A549 (cell line): ENCODE data around the gene DMXL2. TPM values are rescaled to one million over a fixed set of nuclear protein-coding genes. Genes with fewer than 3 reads are reported as not detected.
"Not testable (repeated sequence)": the region's sequence is repeated elsewhere in the genome, so short reads cannot be mapped to it uniquely, and the experiment has no call there.

ENCODE experiments used
- ATAC-seq, 2 experiments: fragments of 200-7000 bp in 1 of 2; fragments of >200 bp in 1 of 2; cut with Nextera tagmentation in 1 of 2; cut with Tn5 transposase in 1 of 2; 3 replicates each; pipeline versions ENCODE4 v1.8.0 to v1.9.1; 2018 to 2020; ENCODE audit warnings: mild to moderate bottlenecking in 1 of 2, moderate library complexity in 1 of 2
- CTCF ChIA-PET: fragments of 300-600 bp; sonication (Branson Sonifier 250); formaldehyde crosslinking; extraction: SDS; loops from one replicate; lab custom pipeline; 2021; ENCODE audit warnings: antibody characterized with exemption, inconsistent platforms; lab: Yijun Ruan, JAX
- POLR2A ChIA-PET: fragments of 350-600 bp; formaldehyde crosslinking; extraction: SDS; loops from one replicate; lab custom pipeline; 2021; ENCODE audit warnings: antibody characterized with exemption, inconsistent platforms; lab: Yijun Ruan, JAX
- DNase-seq, 2 experiments: peaks; one replicate each; pipeline versions ENCODE4 v3.0.0 to v3.0.0-alpha.2; 2011 to 2016; ENCODE audit warnings: low read depth in 1 of 2, low spot score in 1 of 2
- FAIRE-seq: peaks from 2 replicates; lab custom pipeline; 2011; peaks lifted over from hg19 to GRCh38; lab: Jason Lieb, UNC
- H3K27ac ChIP-seq, 2 experiments: fragments of >200 bp; sonication (Bioruptor Twin); formaldehyde crosslinking; 3 replicates each; pipeline ENCODE4 v1.5.1; 2016 to 2017
- H3K4me1 ChIP-seq: fragments of >200 bp; sonication (Bioruptor Twin); formaldehyde crosslinking; 3 replicates; pipeline ENCODE4 v1.6.1; 2016
- H3K4me2 ChIP-seq: fragments of >200 bp; sonication (Bioruptor Twin); formaldehyde crosslinking; 3 replicates; pipeline ENCODE4 v1.6.1; 2016
- H3K4me3 ChIP-seq: fragments of >200 bp; sonication (Bioruptor Twin); formaldehyde crosslinking; 3 replicates; pipeline ENCODE4 v1.5.1; 2016
- H3K9me3 ChIP-seq: fragments of >200 bp; sonication (Bioruptor Twin); formaldehyde crosslinking; 3 replicates; pipeline ENCODE4 v1.6.1; 2016
- CBX2 ChIP-seq: fragments of 200-600 bp; sonication (generic); IDR thresholded peaks from 2 replicates; pipeline ENCODE4 v1.6.1; 2016; ENCODE audit warnings: low read depth, mild to moderate bottlenecking, borderline replicate concordance
- CEBPB ChIP-seq, 2 experiments: fragments of >200 bp in 1 of 2; sonication (Bioruptor Twin) in 1 of 2; formaldehyde crosslinking in 1 of 2; IDR thresholded peaks; 2 replicates each; pipeline ENCODE4 v1.6.1; 2012 to 2016
- CHD4 ChIP-seq: fragments of 200-600 bp; sonication (generic); IDR thresholded peaks from 2 replicates; pipeline ENCODE4 v1.6.1; 2016; ENCODE audit warnings: antibody characterized with exemption, mild to moderate bottlenecking, borderline replicate concordance
- E2F6 ChIP-seq: IDR thresholded peaks from 2 replicates; pipeline ENCODE4 v1.6.1; 2012; ENCODE audit warnings: low read depth, borderline replicate concordance
- EHF ChIP-seq: fragments of 250-450 bp; sonication (Bioruptor Pico); IDR thresholded peaks from 2 replicates; pipeline ENCODE4 v1.5.0; 2020; ENCODE audit warnings: mild to moderate bottlenecking
- EHMT2 ChIP-seq: fragments of 200-600 bp; sonication (generic); IDR thresholded peaks from 2 replicates; pipeline ENCODE4 v1.6.1; 2016; ENCODE audit warnings: antibody characterized with exemption, low read depth, mild to moderate bottlenecking, moderate library complexity
- ESRRA ChIP-seq: fragments of 150-350 bp; IDR thresholded peaks from 2 replicates; pipeline ENCODE4 v1.6.1; 2014; ENCODE audit warnings: mild to moderate bottlenecking, low read length, borderline replicate concordance
- FOSL2 ChIP-seq, 2 experiments: fragments of 450-650 bp in 1 of 2; fragments of >200 bp in 1 of 2; sonication (Bioruptor Twin) in 1 of 2; formaldehyde crosslinking; IDR thresholded peaks; 2 replicates each; pipeline versions ENCODE4 v1.5.0 to v1.6.1; 2016 to 2020; ENCODE audit warnings: mild to moderate bottlenecking in 1 of 2, moderate library complexity in 1 of 2
- GATA3 ChIP-seq: IDR thresholded peaks from 2 replicates; pipeline ENCODE4 v1.6.1; 2012; ENCODE audit warnings: borderline replicate concordance
- HDAC2 ChIP-seq: fragments of 200-600 bp; sonication (generic); IDR thresholded peaks from 2 replicates; pipeline ENCODE4 v1.6.1; 2016
- HES2 ChIP-seq: fragments of >200 bp; sonication (Bioruptor Twin); formaldehyde crosslinking; IDR thresholded peaks from 2 replicates; pipeline ENCODE4 v1.6.1; 2016
- HMGXB4 ChIP-seq: fragments of 250-450 bp; sonication (Bioruptor Pico); IDR thresholded peaks from 2 replicates; pipeline ENCODE4 v1.5.0; 2021; ENCODE audit warnings: mild to moderate bottlenecking, moderate library complexity, borderline replicate concordance
- HOXB5 ChIP-seq: fragments of 250-450 bp; sonication (Bioruptor Pico); IDR thresholded peaks from 2 replicates; pipeline ENCODE4 v1.5.0; 2020; ENCODE audit warnings: mild to moderate bottlenecking, moderate library complexity
- MAFK ChIP-seq: fragments of 450-650 bp; IDR thresholded peaks from 2 replicates; pipeline ENCODE4 v1.6.1; 2014; ENCODE audit not compliant: partially characterized antibody
- MAX ChIP-seq: IDR thresholded peaks from 2 replicates; pipeline ENCODE4 v1.6.1; 2012
- MAZ ChIP-seq: fragments of 150-350 bp; IDR thresholded peaks from 2 replicates; pipeline ENCODE4 v1.6.1; 2014; ENCODE audit warnings: antibody characterized with exemption, low read depth, low read length, borderline replicate concordance
- NPAS2 ChIP-seq: fragments of 250-450 bp; sonication (Bioruptor Pico); IDR thresholded peaks from 2 replicates; pipeline ENCODE4 v1.8.0; 2022; ENCODE audit warnings: mild to moderate bottlenecking, moderate library complexity, borderline replicate concordance
- PBX3 ChIP-seq: IDR thresholded peaks from 2 replicates; pipeline ENCODE4 v1.6.1; 2012
- POLR2AphosphoS2 ChIP-seq: conservative IDR thresholded peaks from 2 replicates; pipeline ENCODE4 v1.6.1; 2012; ENCODE audit warnings: low read length, improper control_type of control experiment, inconsistent platforms
- RCOR1 ChIP-seq: fragments of 150-350 bp; IDR thresholded peaks from 2 replicates; pipeline ENCODE4 v1.6.1; 2014; ENCODE audit warnings: antibody characterized with exemption, low read length, low read depth
- RNF2 ChIP-seq: fragments of 200-600 bp; sonication (generic); IDR thresholded peaks from 2 replicates; pipeline ENCODE4 v1.6.1; 2016; ENCODE audit warnings: low read depth, mild to moderate bottlenecking, antibody characterized with exemption, moderate library complexity, borderline replicate concordance
- TP53 ChIP-seq: fragments of 250-450 bp; sonication (Bioruptor Pico); IDR thresholded peaks from 2 replicates; pipeline ENCODE4 v1.5.0; 2021; ENCODE audit warnings: mild to moderate bottlenecking, moderate library complexity
- USF2 ChIP-seq: fragments of 450-650 bp; IDR thresholded peaks from 2 replicates; pipeline ENCODE4 v1.6.1; 2014; ENCODE audit warnings: antibody characterized with exemption
- ZNF302 ChIP-seq: fragments of 250-450 bp; sonication (Bioruptor Pico); IDR thresholded peaks from 2 replicates; pipeline ENCODE4 v1.9.0; 2021; ENCODE audit warnings: inconsistent platforms, mild to moderate bottlenecking, moderate library complexity
- WGBS: methylation state at CpG from one replicate; pipeline ENCODE4 v1.1.6; 2017; ENCODE audit errors: missing lambda C conversion rate; 5-methylcytosine and 5-hydroxymethylcytosine counted together
- polyA plus RNA-seq, 4 experiments: library from polyadenylated mRNA; depleted of rRNA in 3 of 4; stranded (reverse); fragments of >200 nt; fragmentation: RNase III in 1 of 4; extraction: RNeasy Plus Mini Kit Qiagen cat#74134 plus additional on column Dnase treatment in 1 of 4; gene quantifications; 2 replicates in 3 of 4; 3 replicates in 1 of 4; pipeline ENCODE4 v1.2.3, GENCODE V29; 2011 to 2017

Gene DMXL2
- polyA plus RNA-seq, 2 of the 4 experiments (the other 2 are of a cell fraction) = 25.6 to 50.9 TPM

- ATAC-seq (no peak), DNase-seq (no peak), FAIRE-seq (no peak)
- H3K4me3 ChIP-seq = no peak overlapping the region
- peaks cover 6% of the 10 kb centered on the region; the same call in 2 of the 3 replicates for H3K4me1 ChIP-seq
- POLR2A ChIA-PET = no interaction called here
- WGBS = 82% methylated on average over 3 of the region's 3 CpGs
- H3K9me3 ChIP-seq = no peaks in the 10 kb centered on the region
- no peak for TF ChIP-seq TP53 (CRISPR knock-in tag)
- no peak for TF ChIP-seq POLR2AphosphoS2
- peak; percentile 69 for TF ChIP-seq MAFK
- TF ChIP-seq EHMT2 = no peak
- no peak for TF ChIP-seq CBX2
- TF ChIP-seq HDAC2 = no peak
- TF ChIP-seq RNF2 = no peak
- no peak overlapping the region for H3K4me2 ChIP-seq
- CTCF ChIA-PET = interaction anchor here (1.1 kb wide), 1 partner anchor 90 kb away, joined by 3 read pairs; no protein-coding TSS in a partner anchor
- H3K27ac ChIP-seq = no peak overlapping the region
Measured at GRCh38 chr15:51613951-51614350, 8.6 kb downstream of the DMXL2 start.

- H3K4me2 ChIP-seq, FAIRE-seq, POLR2A ChIA-PET, H3K27ac ChIP-seq, ATAC-seq, H3K9me3 ChIP-seq, DNase-seq, H3K4me1 ChIP-seq, H3K4me3 ChIP-seq: not testable (repeated sequence)
- CTCF ChIA-PET = interaction anchor here (1.1 to 2.4 kb wide), 2 partner anchors 88 to 164 kb away, joined by 3 to 5 read pairs; no protein-coding TSS in a partner anchor
- 92% methylated on average over 5 of the region's 5 CpGs for WGBS
Measured at GRCh38 chr15:51612669-51613068, 9.9 kb downstream of the DMXL2 start.

- POLR2A ChIA-PET; FAIRE-seq; H3K9me3 ChIP-seq; H3K4me1 ChIP-seq; TF ChIP-seq FOSL2 (IDR thresholded peaks at IDR 0.05): not testable (repeated sequence)
- TF ChIP-seq CEBPB (IDR thresholded peaks at IDR 0.05) (peak in 1 of 2 experiments; percentile 43; a peak in 1 of 4 replicates), MAX (peak; percentile 54; the same call in 1 of the 2 replicates), USF2 (0 out of 2 replicates have a peak, but pooled peaks have one; percentile 27), FOSL2 (CRISPR knock-in tag; IDR thresholded peaks at IDR 0.05) (peak; percentile 47)
- ATAC-seq (peak in 1 of 2 experiments; percentile 77; a peak in 3 of 6 replicates), DNase-seq (peak in 1 of 2 experiments; percentile 75)
- 73% methylated on average over 15 of the region's 15 CpGs for WGBS
- Histone ChIP-seq H3K4me3 (peak overlapping the region; percentile 33), H3K27ac (peak overlapping the region; percentile 56 to 57; a peak in 4 of 6 replicates), H3K4me2 (peak overlapping the region; percentile 51)
- CTCF ChIA-PET = interaction anchor here (0.6 to 1.6 kb wide), 3 partner anchors 12 to 696 kb away, joined by 3 to 4 read pairs (median 3); partner anchors contain the start of gene DMXL2
Measured at GRCh38 chr15:51603462-51603948, 19.1 kb downstream of the DMXL2 start.

- ChIA-PET CTCF (interaction anchor here (1.6 kb wide), 1 partner anchor 13 kb away, joined by 3 read pairs; no protein-coding TSS in a partner anchor), POLR2A (no interaction called here)
- Histone ChIP-seq H3K27ac (peak overlapping the region; percentile 56 to 57; a peak in 4 of 6 replicates), H3K4me1 (peaks cover 8% of the 10 kb centered on the region), H3K4me3 (peak overlapping the region; percentile 33), H3K4me2 (peak overlapping the region; percentile 51)
- DNase-seq (no peak), FAIRE-seq (peak; percentile 23)
- WGBS = 71% methylated on average over 2 of the region's 2 CpGs
- TF ChIP-seq TP53 (CRISPR knock-in tag) (no peak), CHD4 (no peak), HES2 (no peak), EHF (CRISPR knock-in tag) (no peak), HDAC2 (no peak), EHMT2 (no peak), ESRRA (no peak), ZNF302 (CRISPR knock-in tag) (no peak), PBX3 (no peak), E2F6 (no peak), GATA3 (no peak), HOXB5 (CRISPR knock-in tag) (no peak), MAZ (no peak), POLR2AphosphoS2 (no peak), HMGXB4 (CRISPR knock-in tag) (no peak), RCOR1 (no peak), NPAS2 (CRISPR knock-in tag) (no peak)
- TF ChIP-seq, all 56 proteins: peak for 0
- no peak for ATAC-seq
- H3K9me3 ChIP-seq = no peaks in the 10 kb centered on the region
Measured at GRCh38 chr15:51603002-51603401, 19.6 kb downstream of the DMXL2 start.
